ENCODE data around the gene C10orf62.

C10orf62 gene

DNA sequence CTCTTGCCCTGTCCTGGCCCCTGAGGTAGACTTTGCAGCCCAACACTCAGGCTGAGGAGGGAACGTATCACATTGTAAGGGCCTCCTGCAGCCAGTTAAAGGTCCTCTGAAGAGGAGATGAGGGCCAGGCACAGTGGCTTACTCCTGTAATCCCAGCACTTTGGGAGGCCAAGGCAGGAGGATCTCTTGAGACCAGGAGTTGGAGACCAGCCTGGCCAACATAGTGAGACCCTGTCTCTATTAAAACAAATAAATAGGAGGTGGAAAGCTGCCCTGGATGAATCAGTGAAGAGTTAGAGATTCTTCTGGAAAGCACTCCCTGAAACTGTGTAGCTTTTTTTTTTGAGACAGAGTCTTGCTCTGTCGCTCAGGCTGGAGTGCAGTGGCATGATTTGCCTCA is 2.3 kb upstream of the C10orf62 start:
- DNase-seq (ENCODE audit: low read depth) = no peak

DNA sequence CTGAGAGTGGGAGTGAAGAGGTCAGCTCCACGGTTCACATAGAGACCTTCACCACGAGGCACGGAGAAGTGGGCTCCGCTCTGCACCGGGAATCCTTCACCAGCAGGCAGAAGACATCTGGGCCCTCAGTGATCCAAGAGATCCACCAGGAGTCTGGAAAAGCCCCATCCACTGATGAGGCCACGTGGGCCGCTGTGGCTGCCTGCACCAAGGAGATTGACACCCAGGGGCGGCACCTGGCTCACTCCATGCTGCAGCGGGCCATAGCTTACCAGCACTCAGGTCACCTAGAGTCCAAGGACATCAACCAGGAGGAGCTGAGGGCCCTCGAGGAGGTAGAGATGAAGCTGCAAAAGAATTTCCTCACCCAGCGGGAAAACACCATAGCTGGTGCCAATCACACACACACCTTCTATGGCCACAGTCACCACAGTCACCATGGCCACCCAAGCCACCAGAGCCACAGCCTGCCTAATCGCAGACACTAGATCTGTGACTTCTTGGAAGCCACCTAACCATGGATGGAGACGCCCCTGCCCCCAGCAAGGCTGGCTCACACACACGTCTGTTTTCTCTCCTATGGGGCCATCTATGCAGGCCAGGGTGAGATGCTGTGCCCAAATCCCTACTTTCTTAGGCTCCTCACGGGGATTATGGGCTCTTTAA is 694 bp downstream of the C10orf62 start:
- no peak for DNase-seq (ENCODE audit: low read depth)

DNA sequence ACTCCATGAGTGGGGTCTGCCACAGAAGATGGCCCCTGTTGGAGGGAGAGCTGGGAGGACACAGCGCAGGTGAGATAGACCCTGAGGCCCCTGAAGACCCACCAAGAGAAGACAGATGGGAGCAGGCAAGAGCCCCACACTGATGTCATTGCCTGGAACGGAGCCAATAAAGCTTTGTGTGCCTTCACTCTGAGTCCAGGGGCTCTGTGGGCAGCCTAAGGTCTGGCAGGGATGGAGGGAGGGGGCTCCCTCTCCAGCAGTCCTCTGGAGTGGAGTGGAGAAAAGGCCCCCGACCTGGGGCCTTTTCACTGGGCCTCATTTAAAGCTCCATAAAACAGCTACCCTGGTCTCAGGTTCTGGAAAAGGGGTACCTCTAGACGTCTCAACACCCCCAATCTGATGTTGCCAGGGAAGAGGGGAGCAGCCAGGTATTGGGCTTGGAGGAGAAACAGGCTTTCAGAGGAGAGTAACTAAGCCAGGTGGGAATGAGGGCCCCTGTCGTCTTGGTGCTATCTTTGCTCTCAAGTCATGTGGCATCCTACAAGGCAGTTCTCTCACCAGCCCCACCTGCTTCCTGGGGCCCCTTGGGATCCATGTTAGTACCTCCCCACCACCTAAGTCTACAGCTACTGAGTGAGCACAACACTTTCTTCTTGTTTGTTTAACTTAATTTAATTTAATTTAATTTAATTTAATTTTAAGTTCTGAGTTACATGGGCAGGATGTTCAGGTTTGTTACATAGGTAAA is 1.4 kb downstream of the C10orf62 start:
- DNase-seq (ENCODE audit: low read depth) = no peak

DNA sequence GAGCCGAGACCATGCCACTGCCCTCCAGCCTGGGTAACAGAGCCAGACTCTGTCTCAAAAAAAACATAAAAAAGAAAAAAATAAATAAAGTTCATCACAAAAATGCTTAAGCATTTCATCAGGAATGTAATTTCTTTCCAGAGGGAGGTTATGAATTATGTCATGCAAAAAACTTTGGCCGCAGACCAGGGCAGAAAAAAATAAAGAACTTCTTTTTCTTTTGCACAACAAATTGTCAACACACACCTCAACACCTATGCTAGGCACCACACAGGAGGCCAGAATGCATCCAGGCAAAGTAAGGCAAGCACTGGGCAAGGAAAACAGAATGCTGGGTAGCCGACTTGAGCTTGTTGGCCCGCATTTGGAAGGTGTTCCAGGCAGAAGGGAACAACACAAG is 3.9 kb downstream of the C10orf62 start:
- DNase-seq (ENCODE audit: low read depth) = no peak

DNA sequence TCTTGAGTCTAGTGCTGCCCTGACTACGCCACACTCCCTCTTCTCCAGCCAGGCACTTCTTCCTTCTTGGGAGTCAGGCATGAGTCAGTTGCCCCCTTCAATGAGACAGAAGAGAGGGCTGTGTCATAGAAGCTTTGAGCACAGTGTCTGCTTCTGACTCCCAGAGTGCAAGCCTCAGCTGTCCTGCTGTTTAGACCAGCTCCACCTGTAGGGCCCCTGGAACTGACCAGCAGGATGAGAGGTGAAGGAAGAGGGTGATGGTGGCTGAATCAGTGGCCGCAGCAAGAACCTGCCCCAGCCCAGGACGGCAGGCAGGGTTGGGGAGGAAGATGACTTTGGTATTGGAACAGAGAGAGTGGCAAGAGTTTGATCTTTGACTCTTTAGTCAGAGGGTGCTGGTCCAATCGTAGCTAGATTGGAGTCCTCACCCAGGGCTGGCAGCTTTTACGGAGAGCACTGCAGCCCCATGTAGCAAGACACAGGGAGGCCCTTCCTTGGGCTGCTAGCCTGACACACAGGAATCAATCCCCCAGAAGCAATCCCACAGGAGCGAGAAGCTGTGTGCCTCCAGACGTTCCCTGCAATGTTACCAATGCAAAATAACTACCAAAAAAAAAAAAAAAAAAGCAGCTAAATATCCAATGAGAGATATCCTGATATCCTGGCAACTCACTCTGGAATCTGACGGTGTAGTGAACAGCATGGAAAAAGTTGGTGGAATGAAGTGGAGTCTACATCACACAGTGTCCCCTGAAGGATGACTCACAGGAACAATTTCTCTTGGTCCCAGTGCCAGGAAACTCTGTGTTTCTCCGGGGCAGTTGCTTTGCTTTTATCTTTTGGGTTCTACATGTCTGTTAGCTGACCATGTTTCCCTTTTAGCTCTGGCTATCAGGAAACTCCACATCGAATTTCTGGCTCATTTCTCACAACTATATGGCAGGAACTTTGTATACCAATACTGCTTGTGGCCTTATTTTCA is 6.9 kb downstream of the C10orf62 start:
- DNase-seq (ENCODE audit: low read depth) = peak; percentile 90

DNA sequence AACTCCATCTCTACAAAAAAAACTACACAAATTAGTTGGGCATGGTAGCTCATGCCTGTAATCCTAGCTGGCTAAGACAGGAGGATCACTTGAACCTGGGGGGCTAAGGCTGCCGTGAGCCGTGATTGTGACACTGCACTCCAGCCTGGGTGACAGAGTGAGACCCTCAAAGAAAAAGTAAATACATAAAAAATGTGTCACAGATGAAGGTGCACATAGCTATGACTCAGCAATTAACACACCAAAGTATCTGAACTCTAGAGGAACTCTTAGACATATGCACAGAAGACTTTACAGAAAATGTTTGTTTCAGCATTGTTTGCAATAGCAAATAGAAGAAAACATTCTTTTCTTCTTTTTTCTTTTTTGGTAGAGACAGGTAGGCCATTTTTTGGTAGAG is 8.3 kb downstream of the C10orf62 start:
- DNase-seq (ENCODE audit: low read depth) = no peak

DNA sequence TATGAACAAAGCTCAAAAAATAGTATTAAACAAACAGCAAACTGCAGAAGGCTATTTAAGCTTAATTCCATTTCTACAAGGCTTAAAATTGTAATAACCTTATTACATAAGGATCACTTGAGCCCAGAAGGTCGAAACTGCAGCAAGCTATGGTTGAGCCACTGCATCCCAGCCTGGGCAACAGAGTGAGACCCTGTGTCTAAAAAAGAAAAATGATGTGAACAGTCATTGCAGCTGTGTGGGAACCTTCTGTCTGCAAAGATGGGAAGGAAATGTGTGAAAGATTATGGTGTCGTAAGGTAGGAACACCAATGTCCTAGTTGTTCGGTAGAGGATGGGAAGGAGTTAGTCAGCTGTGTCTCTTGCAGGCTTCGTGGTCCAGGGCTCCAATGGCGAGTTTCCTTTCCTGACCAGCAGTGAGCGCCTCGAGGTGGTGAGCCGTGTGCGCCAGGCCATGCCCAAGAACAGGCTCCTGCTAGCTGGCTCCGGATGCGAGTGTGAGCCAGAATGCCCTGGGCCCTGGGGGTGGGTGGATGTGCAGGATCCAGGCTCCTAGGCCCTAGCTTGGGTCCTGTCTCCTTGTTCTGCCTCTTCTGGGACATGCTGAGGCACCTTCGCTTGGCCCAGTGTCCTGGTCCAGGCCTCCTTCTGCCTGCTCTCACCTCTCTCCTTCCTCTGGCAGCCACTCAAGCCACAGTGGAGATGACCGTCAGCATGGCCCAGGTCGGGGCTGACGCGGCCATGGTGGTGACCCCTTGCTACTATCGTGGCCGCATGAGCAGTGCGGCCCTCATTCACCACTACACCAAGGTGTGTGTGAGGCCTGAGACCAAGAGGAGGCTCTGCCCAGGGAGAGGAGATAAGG is 9.1 kb downstream of the C10orf62 start:
- no peak for DNase-seq (ENCODE audit: low read depth)

DNA sequence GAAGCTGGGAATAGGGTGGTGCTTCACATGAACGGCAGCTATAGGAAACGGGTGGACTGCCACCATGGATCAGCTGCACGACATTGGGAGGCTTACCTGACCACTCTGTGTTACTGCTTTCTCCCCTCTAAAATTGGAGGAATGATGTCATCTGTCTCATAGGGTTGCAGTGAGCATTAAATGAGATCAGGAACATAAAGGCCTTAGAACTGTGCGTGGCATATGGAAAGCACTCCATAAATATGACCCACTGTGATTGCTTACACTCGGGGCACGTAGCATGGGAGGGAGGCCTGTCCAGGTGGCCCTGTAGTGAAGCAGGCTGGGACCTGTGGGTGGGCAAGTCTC is 9.7 kb downstream of the C10orf62 start:
- DNase-seq (ENCODE audit: low read depth) = no peak

DNA sequence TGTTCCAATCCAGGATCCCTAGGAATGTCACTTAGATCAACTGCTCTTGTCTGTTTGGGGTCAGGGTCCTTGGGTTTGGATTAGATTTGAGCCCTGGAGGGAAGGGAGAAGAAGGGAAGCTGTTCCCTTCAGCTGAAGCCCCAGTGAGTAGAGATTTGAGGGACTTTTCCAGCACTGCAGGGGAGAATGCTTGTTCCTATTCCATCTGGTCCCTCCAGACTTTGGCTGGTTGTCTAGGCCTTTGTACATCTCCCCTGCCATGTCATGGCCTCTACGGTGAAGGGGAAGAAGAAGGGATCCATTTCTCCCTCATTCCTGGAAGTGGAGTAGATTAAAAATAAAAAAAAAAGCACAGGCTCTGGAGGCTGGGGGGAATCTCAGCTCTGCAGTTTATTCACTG is 11.1 kb downstream of the C10orf62 start:
- DNase-seq (ENCODE audit: low read depth) = no peak

DNA sequence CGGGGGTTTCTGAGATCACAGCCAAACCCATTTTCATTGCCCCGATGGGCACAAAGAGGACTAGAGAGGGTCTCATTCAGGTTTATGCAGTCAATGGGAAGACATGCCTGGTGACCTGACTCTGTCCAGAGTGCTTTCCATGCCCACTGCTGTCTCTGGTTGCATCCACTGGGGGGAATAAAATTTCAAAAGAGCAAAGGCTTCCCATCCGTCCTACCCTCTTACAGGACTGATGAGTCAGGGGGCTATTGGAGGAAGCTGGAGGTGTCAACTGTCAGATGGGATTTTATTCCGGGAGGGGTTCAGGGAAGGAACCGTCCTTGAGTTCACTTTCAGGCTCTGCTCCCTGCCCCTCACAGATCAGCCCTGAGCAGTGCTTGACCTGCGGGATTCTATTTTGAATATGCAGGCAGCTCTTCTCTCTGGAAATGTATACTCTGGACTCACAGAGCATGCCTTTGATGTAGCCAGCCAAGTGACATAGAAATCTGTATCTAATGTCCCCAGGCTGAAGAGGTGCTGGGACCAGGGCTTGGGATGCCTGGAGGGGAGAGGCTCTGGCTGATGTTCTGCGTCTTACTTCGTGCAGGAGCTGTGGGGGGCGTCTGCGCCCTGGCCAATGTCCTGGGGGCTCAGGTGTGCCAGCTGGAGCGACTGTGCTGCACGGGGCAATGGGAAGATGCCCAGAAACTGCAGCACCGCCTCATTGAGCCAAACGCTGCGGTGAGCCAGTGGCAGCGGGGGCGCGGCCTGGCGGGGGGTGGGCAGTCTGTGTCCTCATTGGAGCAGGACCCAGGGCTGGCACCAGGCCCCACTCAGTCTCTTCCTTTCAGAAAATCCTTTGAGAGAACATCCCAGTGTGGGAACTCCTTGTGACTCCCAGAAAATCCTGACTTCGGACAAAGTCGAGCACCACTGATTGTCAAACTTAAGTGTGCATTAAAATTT is 12.0 kb downstream of the C10orf62 start:
- DNase-seq (ENCODE audit: low read depth) = no peak

DNA sequence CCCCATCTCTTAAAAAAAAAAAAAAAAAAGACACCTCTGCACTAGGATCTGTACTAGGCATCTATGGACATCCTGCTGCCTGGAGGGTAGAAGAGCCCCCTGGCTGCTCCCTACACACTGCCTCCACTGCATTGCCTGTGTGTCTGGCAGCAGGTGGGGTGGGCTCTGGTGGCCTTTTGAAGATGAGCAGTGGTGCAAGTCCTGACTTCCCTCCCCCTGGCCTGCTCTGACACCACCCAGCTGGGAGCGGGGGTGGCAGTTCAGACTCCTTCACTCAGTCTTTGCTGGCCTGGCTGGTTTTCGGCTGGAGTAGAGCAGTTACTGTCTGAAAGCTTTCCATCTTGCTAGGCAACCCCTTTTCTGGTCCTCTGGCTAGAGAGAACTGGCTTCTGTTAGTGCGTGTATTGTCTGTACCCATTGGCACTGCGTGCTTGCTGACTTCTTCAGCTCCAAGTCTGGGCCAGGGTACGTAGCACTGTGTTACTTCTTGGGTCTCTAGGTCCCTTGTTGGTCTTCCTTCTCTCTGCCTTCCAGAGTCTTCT is 17.6 kb downstream of the C10orf62 start:
- DNase-seq (ENCODE audit: low read depth) = no peak

DNA sequence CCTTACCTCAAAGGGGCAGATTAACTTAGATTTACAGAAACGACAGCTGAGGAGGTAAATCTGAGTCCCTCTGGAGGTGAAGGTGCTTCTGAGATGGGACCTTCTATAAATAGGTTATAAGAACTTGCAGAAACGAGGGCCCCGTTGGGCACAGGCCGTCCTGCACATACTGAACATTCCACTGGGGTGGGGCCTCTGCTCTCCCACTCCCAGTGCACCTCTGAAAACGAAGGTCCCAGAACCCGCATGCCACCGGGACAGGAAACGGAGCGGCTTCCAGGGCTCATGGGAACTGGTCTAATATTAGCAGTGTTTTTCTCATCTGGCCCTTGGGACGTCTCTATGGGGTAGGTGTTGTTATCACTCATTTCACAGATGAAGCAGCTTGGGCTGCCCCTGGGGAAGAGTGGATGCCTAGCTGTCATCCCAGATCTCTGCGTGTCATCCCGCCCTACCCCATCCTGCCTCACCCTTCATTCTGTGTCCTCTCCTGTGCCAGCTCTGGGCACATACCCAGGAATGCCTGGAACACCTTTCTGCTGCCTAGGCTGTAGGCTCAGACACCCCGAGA is 19.6 kb downstream of the C10orf62 start:
- DNase-seq (ENCODE audit: low read depth) = no peak

DNA sequence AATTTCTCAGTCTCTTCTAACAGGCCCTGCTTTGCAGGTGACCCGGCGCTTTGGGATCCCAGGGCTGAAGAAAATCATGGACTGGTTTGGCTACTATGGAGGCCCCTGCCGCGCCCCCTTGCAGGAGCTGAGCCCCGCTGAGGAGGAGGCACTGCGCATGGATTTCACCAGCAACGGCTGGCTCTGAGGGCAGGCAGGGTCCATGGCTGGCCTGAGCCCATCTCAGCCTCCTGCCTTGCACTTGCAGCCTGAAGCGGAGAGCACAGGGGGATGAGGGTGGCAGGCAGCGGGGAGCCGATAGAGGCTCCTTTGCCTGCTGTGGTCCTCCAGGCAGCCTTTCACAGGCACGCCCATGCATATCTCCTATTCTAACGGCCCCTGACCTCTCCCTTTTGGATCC is 22.0 kb downstream of the C10orf62 start:
- DNase-seq (ENCODE audit: low read depth) = no peak

DNA sequence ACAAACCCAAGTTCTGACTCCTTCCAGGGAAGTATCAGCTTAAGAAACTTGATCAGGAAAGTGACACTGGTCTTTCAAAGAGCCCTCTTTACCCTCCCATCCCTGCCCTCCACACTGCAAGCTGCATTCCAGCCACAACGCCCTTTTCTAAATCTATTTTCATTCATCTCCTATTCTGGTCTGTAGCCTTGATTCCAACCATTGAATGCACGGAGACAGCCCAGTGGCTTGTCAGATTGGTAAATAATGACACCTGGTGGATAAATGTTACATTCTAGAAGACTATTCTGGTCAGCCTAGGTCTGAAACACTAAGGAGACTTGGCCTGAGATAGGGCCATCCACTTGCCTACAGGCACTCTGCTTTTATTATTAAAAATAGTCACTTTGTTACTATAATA is 22.9 kb downstream of the C10orf62 start:
- peak; percentile 22 for DNase-seq (ENCODE audit: low read depth)

DNA sequence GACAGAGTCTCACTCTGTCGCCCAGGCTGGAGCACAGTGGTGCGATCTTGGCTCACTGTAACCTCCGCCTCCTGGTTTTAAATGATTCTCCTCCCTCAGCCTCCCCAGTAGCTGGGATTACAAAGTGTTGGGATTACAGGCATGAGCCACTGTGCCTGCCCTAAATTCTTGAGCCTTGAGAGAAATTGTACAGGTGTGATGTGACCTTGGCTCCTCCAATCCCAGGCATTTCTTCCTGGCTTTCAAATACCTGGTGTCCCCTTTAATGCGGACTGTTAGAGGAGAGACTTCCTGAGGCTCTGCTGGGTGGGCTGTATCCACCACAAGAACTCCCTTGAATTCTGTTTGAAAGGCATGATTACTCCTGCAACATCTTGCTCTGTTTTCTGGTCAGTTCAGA is 28.8 kb downstream of the C10orf62 start:
- no peak for DNase-seq (ENCODE audit: low read depth)

DNA sequence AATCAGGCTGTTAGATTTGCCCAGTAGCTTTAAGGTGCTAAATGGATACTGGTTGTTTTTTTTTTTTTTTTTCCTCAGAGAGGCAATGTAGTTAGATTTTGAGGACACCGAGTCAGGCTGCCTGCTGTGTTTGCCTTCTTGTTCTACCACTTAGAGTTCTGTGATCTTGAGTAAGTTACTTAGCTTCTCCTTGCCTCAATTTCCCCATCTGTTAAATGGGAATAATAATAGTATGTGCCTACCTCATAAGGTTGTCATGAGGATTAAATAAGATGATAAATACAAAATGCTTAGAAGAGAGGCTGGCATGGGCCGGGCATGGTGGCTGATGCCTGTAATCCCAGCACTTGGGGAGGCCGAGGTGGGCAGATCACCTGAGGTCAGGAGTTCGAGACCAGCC is 29.2 kb downstream of the C10orf62 start:
- no peak for DNase-seq (ENCODE audit: low read depth)

DNA sequence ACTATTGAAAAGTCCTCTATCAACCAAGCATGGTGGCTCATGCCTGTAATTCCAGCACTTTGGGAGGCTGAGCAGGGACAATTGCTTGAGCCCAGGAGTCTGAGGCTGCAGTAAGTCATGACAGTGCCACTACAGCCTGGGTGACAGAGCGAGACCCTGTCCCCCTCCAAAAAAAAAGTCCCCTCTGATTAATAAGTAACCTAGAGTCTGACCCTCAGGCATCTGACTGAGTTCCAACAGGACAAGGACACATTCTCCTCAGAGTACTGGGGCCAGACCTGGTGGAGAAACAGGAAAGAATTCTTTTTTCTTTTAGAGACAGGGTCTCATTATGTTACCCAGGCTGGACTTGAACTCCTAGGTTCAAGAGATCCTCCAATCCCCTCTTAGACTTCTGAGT is 33.8 kb downstream of the C10orf62 start:
- DNase-seq (ENCODE audit: low read depth) = no peak

DNA sequence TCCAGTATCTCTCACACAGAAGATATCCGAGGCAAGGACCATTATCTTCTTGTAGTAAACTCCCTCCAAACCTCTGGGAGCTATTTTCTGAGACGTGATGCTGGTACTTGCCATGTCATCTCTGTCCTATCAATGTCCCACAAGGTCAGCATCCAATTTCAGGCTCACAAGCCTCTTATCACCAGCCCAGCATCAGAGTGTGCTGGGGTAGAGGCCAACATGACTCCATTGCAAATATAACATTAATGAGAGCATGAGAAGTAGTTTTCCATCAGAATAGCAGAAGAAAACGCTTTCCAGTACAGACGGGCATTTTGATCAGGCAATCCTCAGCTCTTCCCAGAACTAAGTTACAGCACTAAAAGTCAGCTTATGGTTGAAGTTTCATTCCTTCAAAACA is 38.2 kb downstream of the C10orf62 start:
- DNase-seq (ENCODE audit: low read depth) = no peak

DNA sequence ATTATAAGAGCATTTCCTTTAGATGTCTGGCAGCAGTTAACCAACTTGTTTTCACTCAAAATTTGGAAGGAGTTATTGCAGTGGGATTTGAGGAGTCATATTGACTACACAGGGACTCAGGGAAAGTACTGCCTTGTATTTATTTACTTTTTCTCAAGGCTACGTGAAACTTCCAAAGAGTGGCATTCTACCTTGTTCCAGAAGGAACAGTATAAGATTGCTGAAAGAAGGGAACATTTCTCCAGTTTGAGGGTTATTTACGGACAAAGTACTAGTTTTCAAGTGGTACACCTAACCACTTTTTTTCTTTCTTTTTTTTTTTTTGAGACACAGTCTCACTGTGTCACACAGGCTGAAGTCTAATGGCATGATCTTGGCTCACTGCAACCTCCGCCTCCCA is 38.7 kb downstream of the C10orf62 start:
- DNase-seq (ENCODE audit: low read depth) = no peak

DNA sequence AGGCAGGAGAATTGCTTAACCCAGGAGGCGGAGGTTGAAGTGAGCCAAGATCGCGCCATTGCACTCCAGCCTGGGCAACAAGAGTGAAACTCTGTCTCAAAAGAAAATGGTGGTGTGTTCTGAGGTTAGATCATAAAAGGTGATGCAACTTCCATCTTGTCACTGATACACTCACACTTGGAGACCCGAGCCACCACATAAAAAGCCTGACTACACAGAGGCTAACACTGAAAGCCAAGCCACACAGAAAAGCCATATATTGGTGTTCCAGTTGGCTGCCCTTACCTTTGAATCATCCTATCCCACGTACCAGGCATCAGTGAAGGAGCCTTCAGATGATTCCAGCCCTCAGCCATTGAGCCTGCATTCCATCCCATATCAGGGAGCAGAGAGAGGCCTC is 39.8 kb downstream of the C10orf62 start:
- no peak for DNase-seq (ENCODE audit: low read depth)
